ENCODE results near the gene CD244.
A peak's percentile ranks its signal among the peaks of the same experiment; 100 is the strongest.

CD244 gene

GRCh38 chr1:160866695-160867260 lies 4.1 kb upstream of the CD244 start:
- H3K9me3 Mint-ChIP-seq, result no peaks in the 10 kb centered on the region
- H3K27ac Mint-ChIP-seq, result no peak overlapping the region
- H3K36me3 Mint-ChIP-seq, result no peaks in the 10 kb centered on the region
- no peak overlapping the region for H3K4me3 Mint-ChIP-seq
- no peaks in the 10 kb centered on the region for H3K27me3 Mint-ChIP-seq
- ATAC-seq (ENCODE audit: low read depth) (no peak), DNase-seq (ENCODE audit: low spot score in 2 of 2) (no peak)
- H3K4me1 Mint-ChIP-seq, result peaks cover 11% of the 10 kb centered on the region

GRCh38 chr1:160866001-160866694 lies 3.5 kb upstream of the CD244 start:
- Mint-ChIP-seq H3K4me3 (no peak overlapping the region), H3K27ac (no peak overlapping the region)

DNA sequence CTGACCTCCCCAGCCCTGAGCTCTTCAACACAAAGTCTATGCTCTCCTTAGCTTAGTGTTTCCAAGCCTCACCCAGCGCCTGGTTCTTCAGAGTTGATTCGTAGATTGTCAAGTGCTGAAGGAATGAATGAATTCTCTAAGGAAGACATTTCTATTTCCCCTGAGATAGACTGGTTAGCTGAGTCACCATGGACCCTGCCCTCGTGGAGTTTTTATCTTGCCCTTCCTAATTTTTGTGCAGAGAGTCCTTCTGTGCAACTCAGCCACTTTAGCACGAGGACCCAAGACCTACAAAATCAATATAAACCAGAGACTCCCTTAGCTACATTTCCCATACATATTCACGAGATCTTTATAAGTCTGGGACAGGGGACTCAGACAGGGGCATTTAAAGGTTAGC lies 2.6 kb upstream of the CD244 start:
- Mint-ChIP-seq H3K9me3 (no peaks in the 10 kb centered on the region), H3K27ac (no peak overlapping the region), H3K36me3 (no peaks in the 10 kb centered on the region), H3K4me1 (peaks cover 11% of the 10 kb centered on the region), H3K4me3 (no peak overlapping the region), H3K27me3 (no peaks in the 10 kb centered on the region)
- ATAC-seq (ENCODE audit: low read depth) (no peak), DNase-seq (ENCODE audit: low spot score in 2 of 2) (no peak)

More at GRCh38 chr1:160866001-160866694, 3.5 kb upstream of the CD244 start:
- no peaks in the 10 kb centered on the region for H3K27me3 Mint-ChIP-seq
- H3K4me1 Mint-ChIP-seq, result peaks cover 11% of the 10 kb centered on the region
- no peak for ATAC-seq (ENCODE audit: low read depth)
- no peak for DNase-seq (ENCODE audit: low spot score in 2 of 2)
- no peaks in the 10 kb centered on the region for H3K9me3 Mint-ChIP-seq
- no peaks in the 10 kb centered on the region for H3K36me3 Mint-ChIP-seq

GRCh38 chr1:160864173-160864572 lies 1.5 kb upstream of the CD244 start:
- no peak overlapping the region for H3K27ac Mint-ChIP-seq
- no peaks in the 10 kb centered on the region for H3K36me3 Mint-ChIP-seq
- no peaks in the 10 kb centered on the region for H3K9me3 Mint-ChIP-seq
- H3K27me3 Mint-ChIP-seq, result no peaks in the 10 kb centered on the region
- peaks cover 11% of the 10 kb centered on the region for H3K4me1 Mint-ChIP-seq
- H3K4me3 Mint-ChIP-seq, result no peak overlapping the region
- DNase-seq (ENCODE audit: low spot score in 2 of 2) (no peak), ATAC-seq (ENCODE audit: low read depth) (no peak)

DNA sequence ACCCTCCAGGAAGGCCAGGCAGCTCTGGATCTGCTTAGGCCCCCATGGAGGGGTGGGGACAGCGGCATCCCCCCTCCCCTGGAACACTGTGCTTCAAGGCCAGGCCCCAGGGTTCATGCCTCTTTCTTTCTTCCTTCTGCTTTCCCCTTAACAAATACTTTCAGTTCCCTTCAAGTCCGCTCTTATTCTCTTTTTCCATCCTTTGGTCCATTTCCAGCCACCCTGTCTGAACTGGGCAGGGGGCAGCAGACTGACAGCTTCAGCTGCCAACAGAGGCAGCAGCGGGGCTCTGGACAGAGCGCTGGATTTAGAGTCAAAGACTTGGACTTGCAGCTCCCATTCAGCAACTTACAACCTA lies 1.1 kb upstream of the CD244 start:
- peak; percentile 34 for ATAC-seq (ENCODE audit: low read depth)
- Mint-ChIP-seq H3K36me3 (peaks cover 3% of the 10 kb centered on the region), H3K4me3 (no peak overlapping the region), H3K9me3 (no peaks in the 10 kb centered on the region), H3K4me1 (peaks cover 11% of the 10 kb centered on the region), H3K27ac (no peak overlapping the region), H3K27me3 (peaks cover 3% of the 10 kb centered on the region)
- no peak for DNase-seq (ENCODE audit: low spot score in 2 of 2)

GRCh38 chr1:160863061-160863773 lies 530 bp upstream of the CD244 start:
- DNase-seq (ENCODE audit: low spot score in 2 of 2) (no peak), ATAC-seq (ENCODE audit: low read depth) (no peak)
- H3K27ac Mint-ChIP-seq, result no peak overlapping the region
- no peaks in the 10 kb centered on the region for H3K9me3 Mint-ChIP-seq
- H3K4me3 Mint-ChIP-seq, result no peak overlapping the region
- H3K36me3 Mint-ChIP-seq, result peaks cover 4% of the 10 kb centered on the region
- H3K27me3 Mint-ChIP-seq, result peaks cover 4% of the 10 kb centered on the region
- H3K4me1 Mint-ChIP-seq, result peaks cover 10% of the 10 kb centered on the region

DNA sequence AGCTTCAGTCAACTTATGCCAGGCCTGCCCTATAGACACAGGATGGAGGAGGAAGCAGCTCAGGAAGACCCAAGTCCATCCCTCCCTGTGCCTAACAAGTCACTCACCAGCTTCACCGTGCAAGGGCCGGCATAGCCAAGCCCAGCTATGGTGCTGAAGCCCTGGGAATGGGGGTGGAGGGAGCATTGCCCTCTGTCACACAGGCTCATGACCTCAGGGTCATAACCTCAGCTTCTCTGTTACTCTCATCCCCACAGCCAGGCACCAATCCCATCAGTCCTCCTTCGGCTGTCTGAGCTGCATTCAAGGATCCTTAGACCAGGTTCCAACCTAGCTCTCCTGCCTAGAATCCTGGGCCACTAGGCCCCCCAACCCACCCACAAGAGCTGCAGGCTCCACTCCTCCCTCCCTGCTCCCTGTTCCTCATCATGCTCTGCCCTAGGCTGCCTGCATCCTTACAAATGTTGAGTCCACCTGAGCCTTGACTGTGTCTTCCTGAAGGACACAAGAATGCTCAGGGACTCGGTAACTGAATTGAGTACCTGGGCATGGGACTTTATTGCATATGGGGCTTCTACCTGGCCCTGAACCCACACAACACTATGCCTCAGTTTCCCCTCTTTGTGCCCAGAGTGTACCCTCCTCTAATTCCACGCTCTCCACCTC lies 1.7 kb downstream of the CD244 start:
- H3K27me3 Mint-ChIP-seq, result peaks cover 6% of the 10 kb centered on the region
- peaks cover 4% of the 10 kb centered on the region for H3K36me3 Mint-ChIP-seq
- H3K9me3 Mint-ChIP-seq, result no peaks in the 10 kb centered on the region
- H3K4me3 Mint-ChIP-seq, result no peak overlapping the region
- no peak overlapping the region for H3K27ac Mint-ChIP-seq
- ATAC-seq (ENCODE audit: low read depth) (no peak), DNase-seq (ENCODE audit: low spot score in 2 of 2) (no peak)
- H3K4me1 Mint-ChIP-seq, result peaks cover 4% of the 10 kb centered on the region

GRCh38 chr1:160859166-160859565 lies 3.5 kb downstream of the CD244 start:
- Mint-ChIP-seq H3K27me3 (peaks cover 6% of the 10 kb centered on the region), H3K9me3 (no peaks in the 10 kb centered on the region), H3K4me3 (no peak overlapping the region), H3K27ac (no peak overlapping the region), H3K36me3 (peaks cover 4% of the 10 kb centered on the region), H3K4me1 (peaks cover 4% of the 10 kb centered on the region)
- DNase-seq (ENCODE audit: low spot score in 2 of 2) (no peak), ATAC-seq (ENCODE audit: low read depth) (no peak)

DNA sequence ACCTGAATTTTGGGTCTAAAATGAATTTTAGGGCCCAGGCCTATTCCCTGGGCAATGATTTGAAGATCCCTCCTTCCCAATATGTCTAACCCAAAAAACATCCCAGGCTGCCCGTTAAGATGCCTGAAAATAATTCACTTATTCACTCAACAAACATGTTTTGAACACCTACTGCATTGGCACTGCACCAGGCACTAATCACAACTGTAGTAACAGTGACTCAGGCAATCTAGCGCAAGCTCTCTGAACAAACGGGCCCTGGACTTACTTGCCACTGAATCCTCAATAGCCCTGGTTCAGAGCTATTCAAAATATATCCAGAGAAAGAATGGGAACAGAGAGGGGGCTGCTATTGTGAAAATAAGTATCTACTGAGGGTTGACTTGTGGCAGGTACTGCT lies 4.2 kb downstream of the CD244 start:
- Mint-ChIP-seq H3K27me3 (peaks cover 6% of the 10 kb centered on the region), H3K4me3 (no peak overlapping the region), H3K9me3 (no peaks in the 10 kb centered on the region), H3K36me3 (peaks cover 4% of the 10 kb centered on the region), H3K27ac (no peak overlapping the region), H3K4me1 (peaks cover under 1% of the 10 kb centered on the region)
- DNase-seq (ENCODE audit: low spot score in 2 of 2), result no peak
- ATAC-seq (ENCODE audit: low read depth), result no peak

DNA sequence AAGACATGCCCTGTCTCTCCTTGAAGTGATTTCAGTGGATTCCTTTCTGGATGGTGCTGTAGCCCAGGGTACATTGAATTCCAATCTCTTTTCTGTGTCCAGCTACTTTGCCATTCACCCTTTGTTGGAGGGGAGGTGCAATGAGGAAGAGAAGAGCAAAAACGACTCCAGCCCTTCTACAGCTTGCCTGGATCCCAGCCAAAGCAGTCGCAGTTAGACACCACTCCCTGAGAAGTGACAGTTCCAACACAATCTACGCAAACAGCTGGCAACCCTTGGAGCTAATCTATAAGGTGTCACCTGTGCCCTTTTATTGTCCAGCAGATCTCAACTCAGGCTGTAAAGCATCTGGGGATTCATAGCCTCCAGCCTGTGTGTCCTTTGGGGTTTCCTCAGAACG lies 4.6 kb downstream of the CD244 start:
- Mint-ChIP-seq H3K4me3 (no peak overlapping the region), H3K36me3 (peaks cover 4% of the 10 kb centered on the region), H3K27me3 (peaks cover 6% of the 10 kb centered on the region), H3K27ac (no peak overlapping the region), H3K4me1 (no peaks in the 10 kb centered on the region), H3K9me3 (no peaks in the 10 kb centered on the region)
- DNase-seq (ENCODE audit: low spot score in 2 of 2), result no peak
- ATAC-seq (ENCODE audit: low read depth), result no peak

DNA sequence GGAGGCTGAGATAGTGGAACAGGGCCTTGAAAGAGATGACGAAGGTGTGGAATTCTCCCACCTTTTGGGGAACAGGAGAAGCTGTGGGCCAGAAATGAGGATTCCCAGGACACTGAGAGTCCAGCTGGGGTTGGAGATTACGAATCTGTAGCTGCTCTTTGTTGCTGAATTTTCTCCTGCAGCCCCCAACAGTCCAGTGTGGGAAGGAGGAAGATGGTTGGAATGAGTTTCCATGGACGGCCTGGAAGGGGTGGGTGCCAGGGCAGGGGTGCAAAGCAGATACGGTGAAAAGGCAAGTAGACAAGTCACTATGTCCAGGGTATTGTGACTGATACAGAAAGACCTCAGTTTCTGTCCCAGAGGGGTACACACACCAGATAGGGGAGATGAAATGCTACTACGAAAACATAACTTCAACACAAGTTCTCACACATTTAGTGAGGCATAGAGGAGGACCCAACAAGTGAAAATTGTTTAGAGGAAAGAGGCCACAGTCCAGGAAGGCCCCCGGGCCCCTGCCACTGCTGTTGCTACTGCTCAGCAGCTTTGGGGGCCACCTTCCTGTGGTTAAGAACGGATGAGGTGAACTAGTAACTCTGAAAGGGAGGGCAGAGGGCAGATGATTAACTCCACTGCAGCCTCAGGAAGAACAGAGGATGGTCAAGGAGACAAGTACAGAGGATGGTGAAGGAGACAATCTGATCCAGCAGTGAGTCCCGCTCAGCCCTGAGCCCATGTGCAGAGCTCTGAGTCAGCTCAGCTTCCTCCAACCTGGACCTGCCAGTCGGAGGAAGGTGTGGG lies 7.3 kb downstream of the CD244 start:
- Mint-ChIP-seq H3K9me3 (no peaks in the 10 kb centered on the region), H3K27ac (no peak overlapping the region), H3K36me3 (peaks cover 4% of the 10 kb centered on the region), H3K4me3 (no peak overlapping the region), H3K27me3 (peaks cover 6% of the 10 kb centered on the region), H3K4me1 (no peaks in the 10 kb centered on the region)
- DNase-seq (ENCODE audit: low spot score in 2 of 2), result no peak
- no peak for ATAC-seq (ENCODE audit: low read depth)

GRCh38 chr1:160853754-160854153 lies 8.9 kb downstream of the CD244 start:
- no peak for ATAC-seq (ENCODE audit: low read depth)
- no peak for DNase-seq (ENCODE audit: low spot score in 2 of 2)
- H3K9me3 Mint-ChIP-seq, result no peaks in the 10 kb centered on the region
- no peak overlapping the region for H3K4me3 Mint-ChIP-seq
- H3K27me3 Mint-ChIP-seq, result peaks cover 4% of the 10 kb centered on the region
- H3K4me1 Mint-ChIP-seq, result no peaks in the 10 kb centered on the region
- H3K27ac Mint-ChIP-seq, result no peak overlapping the region
- peaks cover under 1% of the 10 kb centered on the region for H3K36me3 Mint-ChIP-seq

- H3K9me3 Mint-ChIP-seq, result no peaks in the 10 kb centered on the region
- no peak overlapping the region for H3K4me3 Mint-ChIP-seq
- no peak for ATAC-seq (ENCODE audit: low read depth)
- peaks cover 5% of the 10 kb centered on the region for H3K27me3 Mint-ChIP-seq
- H3K27ac Mint-ChIP-seq, result no peak overlapping the region
- H3K4me1 Mint-ChIP-seq, result no peaks in the 10 kb centered on the region
- no peaks in the 10 kb centered on the region for H3K36me3 Mint-ChIP-seq
- DNase-seq (ENCODE audit: low spot score in 2 of 2), result no peak
Measured at GRCh38 chr1:160853014-160853413, 9.7 kb downstream of the CD244 start.

GRCh38 chr1:160850993-160851392 lies 11.7 kb downstream of the CD244 start:
- Mint-ChIP-seq H3K27me3 (peaks cover 5% of the 10 kb centered on the region), H3K4me3 (no peak overlapping the region), H3K27ac (no peak overlapping the region), H3K4me1 (no peaks in the 10 kb centered on the region), H3K36me3 (no peaks in the 10 kb centered on the region), H3K9me3 (no peaks in the 10 kb centered on the region)
- ATAC-seq (ENCODE audit: low read depth) (no peak), DNase-seq (ENCODE audit: low spot score in 2 of 2) (no peak)
